NCI-H2171 treated with DMSO at 0.1 percent for 48 hours (cell line): ENCODE measurements around the gene NECTIN1.

Experiments used
- DNase-seq: peaks from one replicate; lab custom pipeline; 2025; lab: John Stamatoyannopoulos, UW

The NECTIN1 gene

DNA sequence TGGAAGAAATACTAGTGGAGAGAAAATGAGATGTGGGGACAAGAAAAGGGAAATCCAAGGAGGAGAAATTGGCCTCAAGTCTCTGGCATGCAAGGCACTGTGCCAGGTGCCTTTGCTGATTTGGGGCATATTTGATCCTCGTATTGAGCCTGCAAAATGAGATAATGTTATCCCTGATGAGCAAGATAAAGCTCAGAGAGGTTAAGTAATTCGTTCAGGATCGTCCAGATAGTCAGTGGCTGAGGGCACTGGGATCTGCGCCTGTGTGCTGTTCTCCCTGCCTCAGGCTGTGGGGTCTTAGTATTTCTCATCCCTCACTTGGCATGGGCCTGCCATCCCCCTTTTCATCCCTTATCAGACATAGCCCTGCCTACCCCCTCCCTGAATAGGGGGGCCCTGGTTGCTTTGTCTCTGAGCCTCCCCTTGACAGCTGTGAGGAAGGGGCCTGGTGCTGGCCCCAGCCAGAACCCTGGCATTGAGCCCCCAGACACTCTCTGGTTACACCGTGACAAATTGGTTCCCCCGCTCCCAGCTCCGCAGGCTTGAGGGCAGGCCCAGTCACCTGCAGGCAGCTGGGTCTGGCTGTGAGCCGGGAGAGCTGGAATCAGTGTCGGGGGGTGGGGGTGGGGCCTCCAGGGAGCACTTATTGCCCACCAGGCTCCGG, 85.7 kb downstream of the NECTIN1 start:
- DNase-seq, result peak; percentile 7

DNA sequence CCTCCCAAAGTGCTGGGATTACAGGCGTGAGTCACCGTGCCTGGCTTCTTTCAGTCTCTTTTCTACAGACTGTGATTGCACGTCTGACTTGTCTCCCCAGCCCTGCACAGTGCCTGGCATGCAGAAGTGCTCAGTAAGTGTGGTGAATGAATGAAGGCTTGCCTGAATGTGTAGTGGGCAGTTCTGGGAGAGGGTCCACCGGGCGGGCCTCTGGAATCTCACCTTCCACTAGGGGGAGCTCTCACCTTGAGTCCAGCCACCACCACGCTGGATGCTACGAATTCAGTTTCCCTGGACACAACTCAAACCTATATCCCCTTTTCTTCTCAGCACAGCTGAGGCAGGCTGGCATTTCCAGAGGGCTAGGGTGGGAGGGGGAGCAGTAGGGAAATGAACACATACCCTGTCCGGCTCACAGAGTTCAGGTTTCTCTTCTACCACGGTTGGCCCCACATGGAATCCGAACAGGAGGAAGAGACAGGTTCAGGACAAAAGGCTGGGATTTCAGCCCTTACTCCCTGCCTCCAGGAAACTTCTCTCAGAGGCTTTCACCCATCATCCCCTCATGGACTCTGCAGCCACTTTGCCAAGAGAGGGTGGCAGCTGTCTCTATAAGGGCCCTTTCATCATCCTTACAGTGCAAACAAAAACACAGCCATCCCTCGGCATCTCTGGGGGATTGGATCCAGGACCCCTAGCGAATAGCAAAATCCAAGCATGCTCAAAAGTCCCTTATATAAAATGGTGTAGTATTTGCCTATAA, 86.8 kb downstream of the NECTIN1 start:
- DNase-seq, result peak; percentile 41

DNA sequence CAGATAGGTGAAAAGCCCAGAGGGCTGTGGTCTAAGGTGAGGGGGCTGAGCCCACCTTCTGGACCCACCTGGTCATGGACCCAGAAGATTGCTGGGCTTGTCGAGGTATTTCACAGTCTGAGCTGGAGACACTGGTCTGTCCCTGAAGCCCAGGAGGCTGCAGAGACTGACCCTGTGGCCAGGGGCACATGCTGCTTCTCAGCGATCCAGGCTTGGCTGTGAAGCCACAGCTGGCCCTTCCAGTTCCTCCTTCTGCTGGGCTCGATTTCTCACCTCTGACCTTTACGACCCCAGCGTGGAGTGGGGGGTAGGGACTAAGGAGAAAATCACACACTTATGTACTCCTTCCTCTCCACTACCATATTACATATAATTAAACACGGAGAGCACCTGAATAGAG, 88.5 kb downstream of the NECTIN1 start:
- DNase-seq, result no peak

DNA sequence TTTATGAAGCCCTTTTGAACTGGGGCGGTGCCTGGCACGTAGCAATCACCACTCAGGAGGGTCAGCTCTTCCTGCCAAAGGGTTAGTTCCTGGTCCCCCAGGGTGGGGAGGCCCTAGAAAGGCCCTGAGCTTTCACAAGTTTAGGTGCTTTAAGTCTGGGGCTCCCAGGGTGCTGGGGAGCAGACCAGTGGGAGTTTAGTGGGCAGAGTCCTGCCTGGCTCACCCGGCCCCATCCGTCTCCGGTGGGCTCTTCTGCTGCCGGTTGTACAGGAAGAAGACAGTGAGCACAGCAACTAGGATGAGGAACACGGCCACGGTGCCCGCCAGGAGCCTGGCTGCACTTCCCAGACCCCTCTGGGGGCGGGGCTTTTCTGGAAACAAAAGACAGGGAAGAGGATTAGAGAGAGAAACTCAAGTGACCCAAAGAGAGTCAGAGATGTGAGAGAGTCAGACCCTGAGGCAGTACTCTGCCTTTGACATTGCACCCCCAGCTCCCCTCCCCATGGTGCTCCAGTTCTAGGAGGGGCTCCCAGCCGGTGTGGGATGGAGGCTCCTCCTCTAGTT, 89.3 kb downstream of the NECTIN1 start:
- DNase-seq, result no peak

DNA sequence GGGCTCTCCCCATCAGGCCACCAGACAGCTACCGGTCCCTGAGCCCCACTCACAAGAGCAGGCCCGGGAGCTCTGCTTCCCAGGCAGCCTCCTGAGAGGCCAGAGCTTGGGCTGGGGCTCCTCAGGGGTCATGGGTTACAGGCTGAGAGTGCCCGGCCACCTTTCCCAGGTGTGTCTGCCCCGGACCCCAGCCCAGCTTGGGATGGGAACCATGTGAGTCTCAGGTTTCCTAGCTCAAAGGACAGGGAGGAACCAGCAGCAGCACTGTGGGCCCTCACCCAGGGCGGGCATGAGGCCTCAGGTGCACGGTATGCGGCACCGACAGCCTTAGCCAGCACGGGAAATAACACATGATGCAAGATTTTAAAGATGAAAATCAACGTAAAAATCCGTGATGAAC, 90.1 kb downstream of the NECTIN1 start:
- no peak for DNase-seq

DNA sequence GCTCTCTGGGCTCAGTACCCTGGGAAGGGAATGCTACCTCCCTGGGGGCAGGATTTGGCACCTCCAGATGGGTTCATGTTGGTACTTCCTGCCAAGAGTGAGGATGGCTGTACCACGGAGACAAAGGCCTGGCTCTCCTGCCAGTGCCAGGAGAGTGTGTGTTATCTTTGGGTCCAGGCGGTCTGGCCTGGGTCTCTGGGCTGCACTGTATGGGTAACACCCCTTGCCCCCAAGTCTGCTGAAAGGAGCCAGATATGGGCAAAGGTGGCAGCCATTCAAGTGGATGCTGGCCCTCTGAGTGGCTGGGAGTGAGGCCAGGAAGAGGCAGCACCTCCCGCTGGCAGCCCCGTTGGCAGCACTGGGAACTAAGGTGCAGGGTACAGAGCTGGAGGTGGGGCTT, 91.5 kb downstream of the NECTIN1 start:
- DNase-seq, result no peak

DNA sequence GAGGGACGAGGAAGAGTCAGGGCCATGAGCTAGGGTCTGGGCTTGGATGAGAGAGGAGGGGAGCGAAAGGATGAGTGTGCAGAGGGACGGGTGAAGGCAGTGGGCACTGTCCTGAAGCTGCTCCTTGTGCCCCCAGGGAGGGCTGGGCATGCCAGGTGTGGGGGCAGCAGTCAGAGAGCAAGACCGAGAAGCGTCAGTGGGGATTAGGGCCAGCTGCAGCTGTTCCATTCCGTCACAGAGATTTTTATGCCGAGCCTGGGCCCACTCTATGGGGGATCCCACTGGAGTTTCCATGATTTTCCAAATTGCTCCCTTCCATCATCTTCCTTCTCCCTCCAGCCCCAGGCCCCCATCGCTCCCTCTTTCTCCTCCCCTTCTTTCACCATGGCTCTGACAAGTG, 93.2 kb downstream of the NECTIN1 start:
- DNase-seq, result no peak

DNA sequence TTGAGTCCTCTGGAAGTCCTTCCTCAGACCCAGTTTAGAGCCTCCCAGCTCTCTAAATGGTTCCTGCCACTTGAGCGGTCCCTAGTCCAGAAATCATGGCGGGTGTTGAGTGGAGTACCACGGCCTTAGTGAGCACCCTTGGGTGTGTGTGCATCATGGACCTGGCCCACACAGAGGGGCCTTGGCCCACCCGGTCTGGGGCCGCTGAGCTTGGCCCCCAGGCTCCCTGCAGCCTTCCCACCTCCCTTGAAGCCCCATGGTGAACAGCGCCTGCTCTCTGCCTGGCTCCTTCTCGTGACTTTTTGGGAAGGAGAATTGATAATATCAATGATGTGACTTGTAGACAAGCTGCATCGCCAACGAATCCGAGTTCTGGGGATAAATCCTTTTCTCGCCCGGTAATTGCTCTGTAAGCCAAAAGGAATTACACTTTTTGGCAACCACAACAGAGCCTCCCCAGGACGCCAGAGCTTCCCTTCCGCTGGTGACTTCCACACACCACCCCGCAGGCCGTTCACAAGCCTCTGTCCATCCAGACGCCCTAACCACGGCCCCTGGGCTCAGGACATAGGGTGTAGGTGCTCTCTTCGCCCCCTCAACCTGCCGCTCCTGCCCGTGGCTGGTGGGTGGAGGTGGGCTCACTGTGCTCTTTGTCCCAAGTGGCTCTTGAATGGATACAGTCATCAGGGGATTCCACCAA, 93.8 kb downstream of the NECTIN1 start:
- DNase-seq, result no peak

DNA sequence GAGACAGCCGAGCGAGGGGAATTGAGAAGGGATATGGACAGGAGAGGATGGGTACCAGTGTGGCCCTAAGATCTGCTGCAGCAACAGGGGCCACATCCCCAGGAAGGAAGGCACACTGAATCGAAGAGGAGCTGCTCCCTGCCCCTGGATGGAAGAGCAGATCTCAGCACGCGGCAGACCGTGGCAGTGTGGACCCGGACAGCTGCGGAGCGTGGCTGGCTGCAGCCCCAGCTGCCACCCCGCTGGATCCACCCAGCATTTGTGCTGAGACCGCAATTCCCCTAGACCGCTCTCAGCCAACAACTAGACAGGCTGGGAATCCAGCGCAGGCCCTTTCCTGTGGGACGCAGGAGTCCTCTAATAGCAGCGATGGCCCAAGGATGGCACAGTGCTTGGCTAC, 94.7 kb downstream of the NECTIN1 start:
- DNase-seq, result no peak

DNA sequence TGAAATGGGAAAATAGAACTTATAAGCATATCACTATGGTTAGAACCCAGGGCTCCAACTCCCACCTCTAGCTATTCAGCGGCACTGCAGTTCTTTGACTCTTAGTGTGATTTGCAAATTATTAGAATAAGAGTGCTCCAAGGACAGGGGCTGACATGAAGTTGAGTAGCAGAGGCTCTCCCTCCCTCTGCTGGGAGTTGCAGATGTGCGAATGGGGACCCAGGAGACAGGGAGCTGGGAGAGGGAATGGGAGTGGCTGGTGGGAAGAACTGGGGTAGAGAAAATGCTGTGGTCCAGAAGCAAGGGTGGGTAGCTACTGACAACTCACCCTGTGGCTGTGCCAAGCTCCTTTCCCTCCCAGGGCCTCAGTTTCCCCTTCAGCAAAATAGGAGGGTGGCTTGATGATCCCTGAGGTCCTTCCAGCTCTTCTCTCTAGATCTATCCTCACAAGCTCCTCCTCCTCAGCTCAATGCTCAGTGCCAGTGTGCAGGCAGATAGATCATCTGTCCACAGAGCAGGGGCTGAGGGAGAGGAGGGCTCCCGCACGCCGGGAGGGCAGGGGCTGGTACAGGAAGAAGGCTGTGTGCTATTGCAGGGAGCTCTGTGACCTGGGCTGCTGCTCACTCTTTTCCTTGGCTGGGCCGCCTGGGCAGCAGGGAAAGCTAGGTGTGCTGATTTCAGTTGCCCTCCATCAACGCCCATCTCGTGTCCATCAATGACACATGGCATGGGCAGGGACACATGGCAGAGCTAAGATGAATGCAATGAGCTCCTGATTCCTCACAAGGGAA, 99.0 kb downstream of the NECTIN1 start:
- no peak for DNase-seq

DNA sequence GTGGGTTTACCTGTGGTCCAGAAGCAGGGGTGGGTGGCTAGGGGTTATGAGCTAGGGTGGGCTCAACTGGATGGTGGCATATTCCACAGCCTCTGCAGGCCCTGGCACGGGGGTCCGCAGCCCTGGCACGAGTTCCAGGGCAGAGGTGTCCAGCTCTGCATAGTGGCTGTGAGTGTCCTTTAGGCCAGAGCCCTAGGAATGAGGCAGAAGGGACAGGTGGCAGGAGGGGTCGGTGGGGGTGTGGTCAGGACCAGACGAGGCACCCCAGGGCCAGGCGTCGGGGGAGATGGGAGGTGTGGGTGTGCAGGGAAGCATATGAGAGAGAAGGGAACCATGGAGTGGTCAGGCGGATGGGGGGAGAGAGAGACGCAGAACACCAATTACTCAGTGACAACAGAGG, 99.9 kb downstream of the NECTIN1 start:
- no peak for DNase-seq

DNA sequence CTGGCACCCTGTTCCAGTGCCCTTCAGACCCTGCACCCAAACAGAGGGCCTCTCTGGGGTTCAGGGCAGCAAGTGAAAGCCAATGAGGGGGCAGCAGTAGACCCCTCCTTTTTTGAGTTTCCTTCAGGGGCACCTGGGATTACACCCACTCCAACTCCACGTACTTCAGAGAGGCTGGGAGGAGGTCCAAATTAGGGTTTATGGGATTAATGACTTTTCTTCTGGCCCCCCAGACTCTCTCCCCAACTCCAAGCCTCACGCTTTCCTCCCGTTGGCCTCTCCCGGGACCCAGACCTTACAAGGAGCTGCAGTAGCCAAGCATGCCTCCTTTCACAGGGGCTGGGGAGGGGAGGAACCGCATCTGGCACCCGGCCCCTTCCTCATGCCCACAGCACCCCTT, 101.7 kb downstream of the NECTIN1 start:
- DNase-seq, result no peak

DNA sequence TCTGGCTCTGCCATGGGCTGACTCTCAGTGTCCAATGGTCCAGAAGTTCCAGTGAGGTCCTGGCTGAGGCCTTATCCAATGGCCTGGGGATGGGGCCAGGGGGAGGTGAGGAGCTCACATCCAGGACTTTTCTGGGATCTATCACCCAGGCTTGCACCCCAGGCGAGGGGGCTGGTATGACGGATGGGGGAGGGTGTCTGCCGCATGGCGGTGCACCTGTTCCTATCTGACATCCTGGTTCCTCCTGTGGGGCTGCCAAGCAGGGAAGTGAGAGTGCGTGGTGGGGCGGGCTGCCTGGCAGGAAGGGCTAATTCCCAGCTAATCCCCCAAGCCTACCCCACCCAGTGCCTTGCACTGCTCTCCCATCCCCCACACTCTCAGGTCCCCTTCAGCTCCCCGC, 102.1 kb downstream of the NECTIN1 start:
- peak; percentile 1 for DNase-seq

DNA sequence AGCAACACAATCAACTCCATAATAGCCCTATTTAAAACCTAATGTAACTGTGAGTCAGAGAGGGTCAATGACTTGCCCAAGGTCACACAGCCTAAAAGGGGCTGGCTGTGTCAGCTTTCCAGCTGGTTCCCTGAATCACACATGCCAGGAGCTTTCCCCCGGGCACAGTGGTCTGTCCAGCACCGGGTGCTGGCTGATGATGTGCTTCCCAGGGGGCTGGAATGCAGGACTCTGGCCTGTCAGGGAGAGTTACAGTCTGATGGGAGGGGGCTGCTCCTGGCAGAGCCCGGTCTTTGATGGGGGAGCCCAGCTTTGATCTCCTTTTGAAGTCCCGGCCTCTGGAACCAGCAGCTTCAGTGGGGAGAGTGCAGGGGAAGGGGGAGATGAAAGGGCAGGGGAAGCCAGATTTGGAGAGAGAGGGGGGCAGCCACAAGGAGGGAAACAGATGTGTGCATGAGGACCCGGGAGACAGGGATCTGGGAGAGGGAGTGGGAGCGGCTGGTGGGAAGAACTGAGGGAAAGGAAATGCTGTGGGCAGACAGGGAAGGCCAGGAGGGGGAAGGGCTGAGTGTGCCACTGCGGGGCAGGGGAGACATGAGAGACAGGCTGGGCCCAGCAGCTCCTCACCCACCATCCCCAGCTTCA, 102.7 kb downstream of the NECTIN1 start:
- DNase-seq, result peak; percentile 23

DNA sequence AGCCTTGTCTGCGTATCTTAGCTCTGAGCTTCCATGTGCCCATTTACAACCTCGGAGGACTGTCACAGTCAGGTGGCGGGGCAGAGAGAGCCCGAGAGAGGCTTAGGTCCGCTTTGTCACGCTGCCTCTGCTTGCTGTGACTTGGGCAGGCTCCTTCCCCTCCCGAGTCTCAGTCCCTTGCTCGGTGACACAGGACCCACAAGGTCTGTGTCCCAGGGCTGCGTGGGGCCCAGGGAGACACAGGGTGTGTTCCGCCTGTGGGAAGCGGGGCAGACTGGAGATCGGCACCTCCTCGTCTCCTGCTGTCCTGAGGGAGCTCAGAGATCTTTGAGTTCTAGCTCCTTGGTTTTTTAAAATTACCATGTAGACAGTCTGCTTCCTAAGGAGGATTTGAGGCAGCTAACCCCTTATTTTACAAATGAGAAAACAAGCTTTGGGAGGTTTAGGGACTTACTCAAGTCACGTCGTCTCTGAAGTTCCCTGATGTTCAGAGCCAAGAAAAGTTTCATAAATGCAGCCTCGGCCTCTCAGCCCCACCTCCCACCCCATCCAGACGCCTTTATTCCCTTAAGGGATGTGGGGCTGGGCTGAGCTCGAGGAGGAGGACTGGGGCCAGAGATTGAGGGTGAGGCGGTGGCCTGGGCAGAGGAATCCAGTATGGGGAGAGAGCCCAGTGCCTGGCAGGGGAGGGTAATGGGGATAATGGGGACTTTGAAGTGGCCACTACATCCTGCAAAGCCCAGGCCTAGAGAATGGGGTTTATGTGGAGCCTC, 103.6 kb downstream of the NECTIN1 start:
- no peak for DNase-seq

DNA sequence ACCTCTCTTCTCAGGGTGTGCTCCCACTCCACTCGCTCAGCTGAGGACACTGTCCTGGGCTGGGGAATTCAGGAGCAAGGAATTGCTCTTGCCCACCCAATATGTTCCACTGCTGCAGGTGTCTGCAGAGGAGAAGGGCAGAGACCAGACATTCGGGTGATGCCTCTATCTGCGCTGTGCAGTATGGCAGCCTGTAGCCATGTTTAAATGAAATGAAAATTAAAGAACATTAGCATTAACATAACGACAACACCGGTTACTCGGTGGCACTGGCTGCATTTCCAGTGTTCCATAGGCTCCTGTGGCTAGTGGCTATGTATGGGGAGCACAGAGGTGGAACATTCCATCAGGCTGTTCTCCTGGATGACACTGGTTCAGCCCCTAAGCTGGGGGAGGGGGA, 104.4 kb downstream of the NECTIN1 start:
- no peak for DNase-seq

DNA sequence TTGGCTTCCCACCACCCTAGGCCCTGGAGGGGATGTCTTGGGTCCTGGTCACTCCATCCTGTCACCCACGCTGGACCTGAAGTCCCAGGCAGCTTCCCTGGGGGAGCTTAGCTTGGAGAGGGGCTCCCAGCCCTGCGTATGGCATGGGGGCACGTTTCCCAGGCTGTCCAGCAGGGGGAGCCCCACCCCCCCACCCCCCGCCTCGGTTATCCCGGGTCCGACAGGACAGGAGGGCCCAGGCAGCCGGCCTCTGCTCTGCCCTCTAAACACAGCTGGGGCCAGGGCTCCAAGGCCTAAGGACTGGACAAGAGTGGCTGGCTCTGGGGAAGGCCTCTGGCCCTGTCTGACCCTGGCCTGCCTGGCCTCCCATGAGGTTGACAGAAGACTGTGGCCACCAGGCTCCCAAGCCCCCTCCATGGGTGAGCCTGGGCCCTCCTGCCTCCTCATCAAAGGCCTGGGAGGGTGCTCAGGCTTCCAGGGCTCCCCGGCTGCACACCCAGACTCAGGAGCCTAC, 104.8 kb downstream of the NECTIN1 start:
- no peak for DNase-seq

DNA sequence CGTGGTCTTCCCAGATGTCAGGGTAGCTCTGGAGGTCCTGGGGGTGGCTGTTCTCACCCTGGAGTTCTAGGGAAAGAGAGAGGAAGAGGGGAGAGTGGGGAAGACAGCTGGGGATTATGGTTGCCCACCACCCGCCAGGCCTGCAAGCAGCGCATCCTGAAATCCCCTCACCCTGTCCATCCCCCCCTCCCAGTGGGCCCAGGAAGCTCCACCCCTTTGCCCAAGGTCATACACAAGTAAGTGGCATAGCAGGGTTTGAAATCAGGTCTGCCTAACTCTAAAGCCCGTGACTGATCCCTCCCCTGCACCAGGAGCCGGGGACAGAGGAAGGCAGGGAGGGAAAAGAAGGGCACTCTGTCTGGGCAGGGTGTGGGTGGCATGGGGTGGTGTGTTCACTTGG, 105.3 kb downstream of the NECTIN1 start:
- DNase-seq, result no peak

DNA sequence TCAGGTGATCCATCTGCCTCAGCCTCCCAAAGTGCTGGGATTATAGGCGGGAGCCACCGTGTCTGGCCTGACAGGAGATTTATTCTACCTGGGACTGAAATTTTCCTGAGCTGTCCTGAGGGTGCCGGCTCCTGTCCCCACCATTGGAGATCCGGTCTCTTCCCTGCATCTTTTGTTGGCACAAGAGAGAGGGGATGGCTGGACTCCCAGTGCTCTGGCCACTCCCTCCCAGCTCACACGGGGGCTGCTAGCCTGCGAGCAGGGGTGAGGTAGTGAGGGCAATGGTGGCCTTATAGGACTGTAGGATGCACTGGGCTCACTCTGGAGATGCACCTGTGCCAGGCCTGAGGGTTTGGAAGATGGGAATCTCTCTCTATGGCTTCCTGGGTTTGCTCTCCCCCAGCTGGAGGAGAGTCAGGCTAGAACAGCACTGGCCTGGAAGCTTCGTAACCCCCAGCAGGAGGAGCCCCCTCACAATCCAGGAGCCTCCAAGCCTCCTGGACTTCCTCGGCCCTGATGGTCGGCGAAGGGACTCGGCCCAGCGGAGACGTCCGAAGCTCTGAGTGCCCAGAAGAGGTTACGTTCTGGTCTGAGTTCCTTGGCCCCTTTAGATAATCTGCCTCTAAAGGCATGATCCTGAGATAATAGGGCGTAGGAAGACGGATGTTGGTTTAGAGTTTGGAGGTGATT, 106.4 kb downstream of the NECTIN1 start:
- no peak for DNase-seq

DNA sequence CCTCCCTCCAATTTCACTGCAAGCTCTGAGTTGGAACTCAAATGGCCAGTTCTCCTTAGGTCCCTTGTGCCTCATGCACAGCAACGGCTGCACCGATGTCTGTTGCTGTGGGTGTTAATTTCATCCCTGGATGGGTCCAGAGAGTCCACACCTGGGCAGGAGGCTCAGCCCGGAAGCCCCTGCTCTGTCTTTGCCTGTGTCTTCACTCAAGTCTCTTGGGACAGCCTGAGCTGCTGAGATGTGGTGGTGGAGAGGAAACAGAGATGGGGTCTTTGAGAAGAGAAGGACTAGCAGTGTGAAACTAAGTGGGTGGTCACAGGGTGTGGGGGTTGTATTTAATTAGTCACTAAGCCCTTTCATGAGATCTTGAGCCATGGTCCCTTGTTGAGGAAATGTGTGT, 109.3 kb downstream of the NECTIN1 start:
- no peak for DNase-seq
